ENCODE data around the gene MRPS26. TPM values are rescaled to one million over a fixed set of nuclear protein-coding genes. Genes with fewer than 3 reads are reported as not detected.

Gene MRPS26
- 52.3 TPM for total RNA-seq

DNA sequence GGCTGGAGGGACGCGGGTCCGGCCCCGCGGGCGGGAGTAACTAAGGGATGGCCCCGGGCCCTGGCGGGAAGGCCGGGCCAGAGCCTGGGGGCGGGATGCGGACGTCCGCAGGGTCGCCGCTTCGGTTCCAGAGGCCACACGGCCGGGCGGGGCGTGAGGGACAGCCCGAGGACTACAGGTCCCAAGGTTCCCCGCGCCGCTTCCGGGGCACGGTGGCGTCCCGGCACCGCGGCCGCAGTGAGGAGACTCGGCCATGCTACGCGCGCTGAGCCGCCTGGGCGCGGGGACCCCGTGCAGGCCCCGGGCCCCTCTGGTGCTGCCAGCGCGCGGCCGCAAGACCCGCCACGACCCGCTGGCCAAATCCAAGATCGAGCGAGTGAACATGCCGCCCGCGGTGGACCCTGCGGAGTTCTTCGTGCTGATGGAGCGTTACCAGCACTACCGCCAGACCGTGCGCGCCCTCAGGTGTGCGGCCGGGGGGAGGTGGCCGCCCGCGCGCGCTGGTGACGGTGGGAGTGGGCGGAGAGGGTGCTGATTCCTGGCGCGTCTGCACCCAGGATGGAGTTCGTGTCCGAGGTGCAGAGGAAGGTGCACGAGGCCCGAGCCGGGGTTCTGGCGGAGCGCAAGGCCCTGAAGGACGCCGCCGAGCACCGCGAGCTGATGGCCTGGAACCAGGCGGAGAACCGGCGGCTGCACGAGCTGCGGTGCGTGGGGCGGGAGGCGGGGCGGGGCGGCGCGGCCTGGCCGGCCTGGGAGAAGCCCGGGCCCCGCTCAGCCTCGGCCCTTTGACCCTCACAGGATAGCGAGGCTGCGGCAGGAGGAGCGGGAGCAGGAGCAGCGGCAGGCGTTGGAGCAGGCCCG, at the start of gene MRPS26:
TSS of gene MRPS26 (plus strand) at position 237 of the 861 bp plus-strand sequence. CDS start at position 254, 17 bp downstream.
- no peak for DNase-seq (ENCODE audit: extremely low spot score in 2 of 2)
- no peaks in the 10 kb centered on the region for H3K27me3 ChIP-seq
- peaks cover 39% of the 10 kb centered on the region for H3K4me1 ChIP-seq
- no peaks in the 10 kb centered on the region for H3K9me3 ChIP-seq
- H3K36me3 ChIP-seq: peaks cover 0 to 22% of the 10 kb centered on the region in 2 donors
- H3K27ac ChIP-seq: peak within 1 kb of the TSS; percentile 82
- intact Hi-C loops (cut with DNase I): no loop called here
- TF ChIP-seq, protein P1, sequence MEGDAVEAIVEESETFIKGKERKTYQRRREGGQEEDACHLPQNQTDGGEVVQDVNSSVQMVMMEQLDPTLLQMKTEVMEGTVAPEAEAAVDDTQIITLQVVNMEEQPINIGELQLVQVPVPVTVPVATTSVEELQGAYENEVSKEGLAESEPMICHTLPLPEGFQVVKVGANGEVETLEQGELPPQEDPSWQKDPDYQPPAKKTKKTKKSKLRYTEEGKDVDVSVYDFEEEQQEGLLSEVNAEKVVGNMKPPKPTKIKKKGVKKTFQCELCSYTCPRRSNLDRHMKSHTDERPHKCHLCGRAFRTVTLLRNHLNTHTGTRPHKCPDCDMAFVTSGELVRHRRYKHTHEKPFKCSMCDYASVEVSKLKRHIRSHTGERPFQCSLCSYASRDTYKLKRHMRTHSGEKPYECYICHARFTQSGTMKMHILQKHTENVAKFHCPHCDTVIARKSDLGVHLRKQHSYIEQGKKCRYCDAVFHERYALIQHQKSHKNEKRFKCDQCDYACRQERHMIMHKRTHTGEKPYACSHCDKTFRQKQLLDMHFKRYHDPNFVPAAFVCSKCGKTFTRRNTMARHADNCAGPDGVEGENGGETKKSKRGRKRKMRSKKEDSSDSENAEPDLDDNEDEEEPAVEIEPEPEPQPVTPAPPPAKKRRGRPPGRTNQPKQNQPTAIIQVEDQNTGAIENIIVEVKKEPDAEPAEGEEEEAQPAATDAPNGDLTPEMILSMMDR (IDR thresholded peaks at IDR 0.05): no peak
- TF ChIP-seq POLR2AphosphoS5 (IDR thresholded peaks at IDR 0.05; ENCODE audit: insufficient read depth in 1 of 2, low read depth in 1 of 2): peak in 1 of 2 donors; percentile 87
- peak in 1 of 2 donors; percentile 44 for TF ChIP-seq POLR2A (IDR thresholded peaks at IDR 0.05)
- H3K4me3 ChIP-seq: peak within 1 kb of the TSS; percentile 88 to 91

DNA sequence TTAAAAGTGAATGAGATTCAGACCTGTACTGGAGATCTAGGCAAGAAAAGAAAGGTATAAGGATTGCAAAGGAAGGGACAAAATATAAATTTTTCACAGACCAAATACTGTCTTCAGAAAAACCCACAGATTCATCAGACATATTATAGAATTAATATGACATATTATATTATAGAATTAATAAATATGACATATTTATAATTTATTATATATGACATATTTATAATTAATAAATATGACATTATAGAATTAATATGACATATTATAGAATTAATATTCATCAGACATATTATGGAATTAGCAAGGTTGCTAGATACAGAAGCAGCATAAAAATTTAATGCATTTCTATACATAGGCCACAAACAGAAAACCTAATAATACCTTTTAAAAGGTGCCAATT, 47.1 kb upstream of the MRPS26 start:
- Histone ChIP-seq H3K27me3 (no peaks in the 10 kb centered on the region), H3K36me3 (peaks cover 0 to 4% of the 10 kb centered on the region in 2 donors), H3K4me1 (no peaks in the 10 kb centered on the region), H3K9me3 (no peaks in the 10 kb centered on the region), H3K4me3 (no peak overlapping the region), H3K27ac (no peak overlapping the region)
- intact Hi-C loops (cut with DNase I): no loop called here
- TF ChIP-seq POLR2A (IDR thresholded peaks at IDR 0.05): no peak
- no peak for TF ChIP-seq POLR2AphosphoS5 (IDR thresholded peaks at IDR 0.05; ENCODE audit: insufficient read depth in 1 of 2, low read depth in 1 of 2)
- TF ChIP-seq, protein P1 (IDR thresholded peaks at IDR 0.05): no peak
- DNase-seq (ENCODE audit: extremely low spot score in 2 of 2): no peak

DNA sequence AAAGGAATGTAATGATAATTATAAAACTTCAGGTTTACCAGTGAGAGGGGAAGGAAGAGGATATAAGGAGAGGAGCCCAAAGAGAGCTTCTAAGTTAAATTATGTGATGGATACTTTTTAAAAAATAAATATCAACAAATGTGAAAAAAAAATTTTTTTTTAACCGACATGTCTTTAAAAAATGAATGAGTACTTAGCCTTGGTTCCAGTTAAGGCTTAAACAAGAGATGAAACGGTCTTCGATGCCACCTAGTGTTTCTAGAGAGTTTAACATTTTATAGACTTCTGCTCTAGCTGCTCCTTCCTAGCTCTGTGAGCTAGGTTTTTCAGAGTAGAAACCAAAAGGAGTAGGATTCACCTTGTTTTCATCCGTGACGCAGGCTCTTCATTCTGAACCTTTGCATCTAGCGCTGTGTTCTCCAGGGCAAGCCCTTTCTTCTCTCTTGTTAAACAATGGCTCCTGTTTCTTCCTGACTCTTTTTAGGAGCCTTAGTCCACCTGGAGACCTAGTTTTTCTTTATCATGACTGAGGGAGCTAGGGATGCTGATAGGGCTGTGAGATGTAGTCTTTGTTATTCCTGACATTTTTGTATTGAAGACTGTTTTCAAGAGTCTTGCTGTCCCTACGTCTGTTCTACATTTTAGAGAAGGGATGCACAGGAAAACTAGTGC, 44.9 kb upstream of the MRPS26 start:
- no peak overlapping the region for H3K4me3 ChIP-seq
- TF ChIP-seq POLR2AphosphoS5 (IDR thresholded peaks at IDR 0.05; ENCODE audit: insufficient read depth in 1 of 2, low read depth in 1 of 2) (no peak), POLR2A (IDR thresholded peaks at IDR 0.05) (no peak)
- TF ChIP-seq, protein P1 (IDR thresholded peaks at IDR 0.05): peak in 1 of 3 experiments; percentile 36
- H3K9me3 ChIP-seq: no peaks in the 10 kb centered on the region
- no peak for DNase-seq (ENCODE audit: extremely low spot score in 2 of 2)
- no peaks in the 10 kb centered on the region for H3K27me3 ChIP-seq
- no peak overlapping the region for H3K27ac ChIP-seq
- peaks cover 0 to 17% of the 10 kb centered on the region in 2 donors for H3K36me3 ChIP-seq
- no peaks in the 10 kb centered on the region for H3K4me1 ChIP-seq
- intact Hi-C loops (cut with DNase I): no loop called here

GRCh38 chr20:3003416-3003815, 42.4 kb upstream of the MRPS26 start:
- no peak overlapping the region for H3K27ac ChIP-seq
- DNase-seq (ENCODE audit: extremely low spot score in 2 of 2): no peak
- H3K4me1 ChIP-seq: no peaks in the 10 kb centered on the region
- H3K9me3 ChIP-seq: no peaks in the 10 kb centered on the region
- peaks cover 0 to 40% of the 10 kb centered on the region in 2 donors for H3K36me3 ChIP-seq
- TF ChIP-seq, protein P1 (IDR thresholded peaks at IDR 0.05): no peak
- TF ChIP-seq POLR2A (IDR thresholded peaks at IDR 0.05) (no peak), POLR2AphosphoS5 (IDR thresholded peaks at IDR 0.05; ENCODE audit: insufficient read depth in 1 of 2, low read depth in 1 of 2) (no peak)
- H3K4me3 ChIP-seq: no peak overlapping the region
- intact Hi-C loops (cut with DNase I): no loop called here
- H3K27me3 ChIP-seq: no peaks in the 10 kb centered on the region
